MM.1S (cell line): ENCODE data around the gene ZNF224.

ENCODE experiments used
- DNase-seq: peaks from one replicate; pipeline ENCODE4 v3.0.0-alpha.2; 2015
- H2AFZ ChIP-seq: fragments of 300-600 bp; sonication (generic); 2 replicates; pipeline ENCODE4 v1.6.0; 2016; ENCODE audit warnings: antibody characterized with exemption, low read length
- H3F3A ChIP-seq: fragments of 300-600 bp; sonication (generic); 2 replicates; pipeline ENCODE4 v1.6.1; 2016; ENCODE audit warnings: mild to moderate bottlenecking, antibody characterized with exemption, low read length, moderate library complexity, mixed read lengths; ENCODE audit not compliant: insufficient read depth
- H3K27ac ChIP-seq: fragments of 300-600 bp; sonication (generic); 2 replicates; pipeline ENCODE4 v1.5.1; 2016; ENCODE audit warnings: mild to moderate bottlenecking, low read length
- H3K27me3 ChIP-seq: fragments of 300-600 bp; sonication (generic); replicated peaks from 2 replicates; pipeline ENCODE4 v1.6.0; 2016; ENCODE audit warnings: low read length; ENCODE audit not compliant: insufficient read depth
- H3K36me3 ChIP-seq: fragments of 300-600 bp; sonication (generic); replicated peaks from 2 replicates; pipeline ENCODE4 v1.6.1; 2016; ENCODE audit warnings: mild to moderate bottlenecking, low read length, mixed read lengths; ENCODE audit not compliant: insufficient read depth
- H3K4me1 ChIP-seq: fragments of 300-600 bp; sonication (generic); 2 replicates; pipeline ENCODE4 v1.6.1; 2016; ENCODE audit warnings: low read length, mixed read lengths
- H3K4me2 ChIP-seq: fragments of 300-600 bp; sonication (generic); 2 replicates; pipeline ENCODE4 v1.6.0; 2016; ENCODE audit warnings: low read depth, low read length
- H3K4me3 ChIP-seq: fragments of 300-600 bp; sonication (generic); 2 replicates; pipeline ENCODE4 v1.5.1; 2016; ENCODE audit warnings: low read length, mixed read lengths
- H3K79me2 ChIP-seq: fragments of 300-600 bp; sonication (generic); 2 replicates; pipeline ENCODE4 v1.6.1; 2016; ENCODE audit warnings: mixed run types, low read length, mixed read lengths
- H3K9ac ChIP-seq: fragments of 300-600 bp; sonication (generic); 2 replicates; pipeline ENCODE4 v1.6.1; 2016; ENCODE audit warnings: low read length, mixed read lengths
- H3K9me2 ChIP-seq: fragments of 300-600 bp; sonication (generic); replicated peaks from 2 replicates; pipeline ENCODE4 v1.6.1; 2016; ENCODE audit warnings: mild to moderate bottlenecking, low read length, mixed read lengths; ENCODE audit not compliant: insufficient read depth
- H3K9me3 ChIP-seq: fragments of 300-600 bp; sonication (generic); replicated peaks from 2 replicates; pipeline ENCODE4 v1.6.1; 2016; ENCODE audit warnings: mild to moderate bottlenecking, low read length, mixed read lengths; ENCODE audit not compliant: insufficient read depth
- H4K20me1 ChIP-seq: fragments of 300-600 bp; sonication (generic); 2 replicates; pipeline ENCODE4 v1.6.1; 2016; ENCODE audit warnings: mild to moderate bottlenecking, low read length, moderate library complexity, mixed read lengths; ENCODE audit not compliant: insufficient read depth
- CTCF ChIP-seq: fragments of 300-600 bp; sonication (generic); IDR thresholded peaks from 2 replicates; pipeline ENCODE4 v1.5.1; 2016; ENCODE audit warnings: antibody characterized with exemption, low read length, mixed read lengths
- EZH2 ChIP-seq: fragments of 300-600 bp; sonication (generic); optimal IDR thresholded peaks from 2 replicates; pipeline ENCODE3; 2017; ENCODE audit warnings: low read depth, mild to moderate bottlenecking, antibody characterized with exemption, low read length, mixed read lengths
- EZH2phosphoT487 ChIP-seq: fragments of 300-600 bp; sonication (generic); IDR thresholded peaks from 2 replicates; pipeline ENCODE4 v1.6.1; 2018; ENCODE audit warnings: antibody characterized with exemption, low read length

The ZNF224 gene

GRCh38 chr19:44141191-44142058 is 47.3 kb downstream of the ZNF224 start, which contains the start of gene ZNF234:
TSS of gene ZNF234 (plus strand) at chr19:44141554. CDS start at chr19:44144633, 3,079 bp downstream.
- Histone ChIP-seq H3K4me3 (peak within 1 kb of the TSS; percentile 66), H3F3A (no peaks in the 10 kb centered on the region), H3K27ac (no peak within 1 kb of the TSS), H3K27me3 (no peaks in the 10 kb centered on the region), H3K4me2 (peak within 1 kb of the TSS; percentile 59), H3K9me3 (no peaks in the 10 kb centered on the region), H3K9me2 (no peaks in the 10 kb centered on the region), H4K20me1 (no peaks in the 10 kb centered on the region), H3K79me2 (no peaks in the 10 kb centered on the region), H3K4me1 (no peaks in the 10 kb centered on the region), H3K36me3 (no peaks in the 10 kb centered on the region), H2AFZ (peak within 1 kb of the TSS; percentile 89), H3K9ac (peak within 1 kb of the TSS; percentile 10; the same call in 1 of the 2 replicates)
- no peak for TF ChIP-seq EZH2
- TF ChIP-seq CTCF: no peak
- no peak for TF ChIP-seq EZH2phosphoT487
- no peak for DNase-seq

- TF ChIP-seq EZH2 (no peak), EZH2phosphoT487 (no peak), CTCF (no peak)
- Histone ChIP-seq H3K4me1 (no peaks in the 10 kb centered on the region), H3K9me2 (no peaks in the 10 kb centered on the region), H3K4me2 (peak overlapping the region; percentile 59; the same call in 1 of the 2 replicates), H3K27me3 (no peaks in the 10 kb centered on the region), H3K27ac (no peak overlapping the region), H3K4me3 (peak overlapping the region; percentile 66; the same call in 1 of the 2 replicates), H3K36me3 (no peaks in the 10 kb centered on the region), H4K20me1 (no peaks in the 10 kb centered on the region), H2AFZ (peak overlapping the region; percentile 89; the same call in 1 of the 2 replicates), H3K9me3 (no peaks in the 10 kb centered on the region), H3K9ac (no peak overlapping the region), H3K79me2 (no peaks in the 10 kb centered on the region), H3F3A (no peaks in the 10 kb centered on the region)
- no peak for DNase-seq
These were observed 47.9 kb downstream of the ZNF224 start for GRCh38 chr19:44142059-44142433.

GRCh38 chr19:44149776-44150175 is 55.6 kb downstream of the ZNF224 start:
- Histone ChIP-seq H3K4me2 (no peak overlapping the region), H3K9ac (no peak overlapping the region), H3K36me3 (no peaks in the 10 kb centered on the region), H3F3A (no peaks in the 10 kb centered on the region), H3K27me3 (no peaks in the 10 kb centered on the region), H3K9me3 (no peaks in the 10 kb centered on the region), H3K4me1 (no peaks in the 10 kb centered on the region), H4K20me1 (no peaks in the 10 kb centered on the region), H3K79me2 (no peaks in the 10 kb centered on the region), H3K4me3 (no peak overlapping the region), H3K9me2 (no peaks in the 10 kb centered on the region), H3K27ac (no peak overlapping the region), H2AFZ (no peak overlapping the region)
- no peak for TF ChIP-seq EZH2phosphoT487
- TF ChIP-seq EZH2: no peak
- TF ChIP-seq CTCF: no peak
- no peak for DNase-seq
